HepG2 (cell line): ENCODE measurements around the gene LDLR. TPM values are rescaled to one million over a fixed set of nuclear protein-coding genes. Genes with fewer than 3 reads are reported as not detected.

Source experiments
- NR2C2 ChIP-seq: sonication (generic); formaldehyde crosslinking; IDR thresholded peaks from 2 replicates; pipeline ENCODE4 v1.4.0; 2020; ENCODE audit warnings: missing genetic modification reagents, mild to moderate bottlenecking, moderate library complexity, borderline replicate concordance
- PCBP1 ChIP-seq: fragments of 200-400 bp; formaldehyde crosslinking; IDR thresholded peaks from 2 replicates; pipeline ENCODE4 v1.6.1; 2017; ENCODE audit warnings: mild to moderate bottlenecking, low read depth, low read length, borderline replicate concordance
- STAT5B ChIP-seq: sonication (generic); formaldehyde crosslinking; IDR thresholded peaks from 2 replicates; pipeline ENCODE4 v1.4.0; 2020; ENCODE audit warnings: missing genetic modification reagents
- TEAD2 ChIP-seq: sonication (generic); formaldehyde crosslinking; IDR thresholded peaks from 2 replicates; pipeline ENCODE4 v1.9.0; 2021; ENCODE audit warnings: missing genetic modification reagents
- U2AF1 ChIP-seq: fragments of 200-400 bp; formaldehyde crosslinking; optimal IDR thresholded peaks from 2 replicates; pipeline ENCODE3; 2017; ENCODE audit warnings: mild to moderate bottlenecking, low read depth, low read length
- ZNF136 ChIP-seq: sonication (generic); formaldehyde crosslinking; IDR thresholded peaks from 2 replicates; pipeline ENCODE4 v1.8.1; 2022; ENCODE audit warnings: low read depth, mild to moderate bottlenecking, moderate library complexity, missing genetic modification reagents
- ZNF337 ChIP-seq: sonication (generic); formaldehyde crosslinking; IDR thresholded peaks from 2 replicates; pipeline ENCODE4 v1.5.1; 2020; ENCODE audit warnings: missing genetic modification reagents, low read depth, mild to moderate bottlenecking, borderline replicate concordance
- ZNF589 ChIP-seq: sonication (generic); formaldehyde crosslinking; conservative IDR thresholded peaks from 2 replicates; pipeline ENCODE4 v1.8.0; 2022; ENCODE audit warnings: mild to moderate bottlenecking, moderate library complexity, missing genetic modification reagents
- ZNF605 ChIP-seq: sonication (generic); formaldehyde crosslinking; IDR thresholded peaks from 2 replicates; pipeline ENCODE4 v1.8.0; 2022; ENCODE audit warnings: mild to moderate bottlenecking, missing genetic modification reagents
- ZNF839 ChIP-seq: sonication (generic); formaldehyde crosslinking; IDR thresholded peaks from 2 replicates; pipeline ENCODE4 v1.4.0; 2020; ENCODE audit warnings: missing genetic modification reagents, mild to moderate bottlenecking, borderline replicate concordance
- ZSCAN29 ChIP-seq: sonication (generic); formaldehyde crosslinking; conservative IDR thresholded peaks from 2 replicates; pipeline ENCODE4 v1.4.0; 2020; ENCODE audit warnings: mild to moderate bottlenecking, missing genetic modification reagents
- polyA plus RNA-seq, 8 experiments: library from polyadenylated mRNA; depleted of rRNA in 3 of 8; stranded (reverse) in 7 of 8; unstranded in 1 of 8; fragments of >200 nt; fragmentation: Illumina TruSeq in 4 of 8; extraction: Trizol in 4 of 8; gene quantifications; 2 replicates each; pipeline versions ENCODE4 v1.2.1 to v1.2.3, GENCODE V29; 2011 to 2016; ENCODE audit warnings: low read depth in 4 of 8, missing spikeins in 1 of 8, mixed read lengths in 1 of 8; ENCODE audit not compliant: insufficient read depth in 1 of 8
- total RNA-seq, 5 experiments: library from RNA; depleted of rRNA; stranded (reverse); fragments of >200 nt; fragmentation: Illumina TruSeq; extraction: Trizol; gene quantifications; 2 replicates each; pipeline ENCODE4 v1.2.3, GENCODE V29; 2016; ENCODE audit warnings: low read depth in 1 of 5
- TF ChIP-seq, protein P1 (sequence below): sonication (generic); formaldehyde crosslinking; IDR thresholded peaks from 2 replicates; pipeline ENCODE4 v1.8.1; 2023; ENCODE audit warnings: missing genetic modification reagents, inconsistent platforms, borderline replicate concordance
- TF ChIP-seq, protein P2 (sequence below): sonication (generic); formaldehyde crosslinking; conservative IDR thresholded peaks from 2 replicates; pipeline ENCODE4 v1.4.0; 2020; ENCODE audit warnings: mild to moderate bottlenecking, missing genetic modification reagents, moderate library complexity
- TF ChIP-seq, protein P3 (sequence below): sonication (generic); formaldehyde crosslinking; IDR thresholded peaks from 2 replicates; pipeline ENCODE4 v1.5.0; 2020; ENCODE audit warnings: mild to moderate bottlenecking, missing genetic modification reagents, moderate library complexity
- TF ChIP-seq, protein P4 (sequence below): sonication (generic); formaldehyde crosslinking; IDR thresholded peaks from 2 replicates; pipeline ENCODE4 v1.4.0; 2020; ENCODE audit warnings: missing genetic modification reagents
- TF ChIP-seq, protein P5 (sequence below): sonication (generic); formaldehyde crosslinking; IDR thresholded peaks from 2 replicates; pipeline ENCODE4 v1.4.0; 2020; ENCODE audit warnings: low read depth, missing genetic modification reagents

Gene LDLR
- total and polyA plus RNA-seq, 2 of the 13 experiments (the other 11 are each of a cell fraction or from before 2014, with no cell fraction given), result 51.6 to 92.5 TPM

DNA sequence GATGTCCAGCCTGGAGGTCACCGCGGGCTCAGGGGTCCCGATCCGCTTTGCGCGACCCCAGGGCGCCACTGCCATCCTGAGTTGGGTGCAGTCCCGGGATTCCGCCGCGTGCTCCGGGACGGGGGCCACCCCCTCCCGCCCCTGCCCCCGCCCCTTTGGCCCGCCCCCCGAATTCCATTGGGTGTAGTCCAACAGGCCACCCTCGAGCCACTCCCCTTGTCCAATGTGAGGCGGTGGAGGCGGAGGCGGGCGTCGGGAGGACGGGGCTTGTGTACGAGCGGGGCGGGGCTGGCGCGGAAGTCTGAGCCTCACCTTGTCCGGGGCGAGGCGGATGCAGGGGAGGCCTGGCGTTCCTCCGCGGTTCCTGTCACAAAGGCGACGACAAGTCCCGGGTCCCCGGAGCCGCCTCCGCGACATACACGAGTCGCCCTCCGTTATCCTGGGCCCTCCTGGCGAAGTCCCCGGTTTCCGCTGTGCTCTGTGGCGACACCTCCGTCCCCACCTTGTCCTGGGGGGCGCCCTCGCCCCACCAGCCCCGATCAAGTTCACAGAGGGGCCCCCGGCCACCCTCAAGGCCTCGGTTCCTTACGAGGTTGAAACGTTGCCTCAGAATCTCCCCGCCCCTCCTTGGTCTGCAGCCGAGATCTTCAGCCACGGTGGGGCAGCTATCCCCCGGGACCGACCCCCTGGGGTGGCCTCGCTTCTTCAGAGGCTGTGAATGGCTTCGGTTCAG lies 1.2 kb downstream of the LDLR start (continued):
- TF ChIP-seq, protein P1, sequence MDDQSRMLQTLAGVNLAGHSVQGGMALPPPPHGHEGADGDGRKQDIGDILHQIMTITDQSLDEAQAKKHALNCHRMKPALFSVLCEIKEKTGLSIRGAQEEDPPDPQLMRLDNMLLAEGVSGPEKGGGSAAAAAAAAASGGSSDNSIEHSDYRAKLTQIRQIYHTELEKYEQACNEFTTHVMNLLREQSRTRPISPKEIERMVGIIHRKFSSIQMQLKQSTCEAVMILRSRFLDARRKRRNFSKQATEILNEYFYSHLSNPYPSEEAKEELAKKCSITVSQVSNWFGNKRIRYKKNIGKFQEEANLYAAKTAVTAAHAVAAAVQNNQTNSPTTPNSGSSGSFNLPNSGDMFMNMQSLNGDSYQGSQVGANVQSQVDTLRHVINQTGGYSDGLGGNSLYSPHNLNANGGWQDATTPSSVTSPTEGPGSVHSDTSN, result 0 out of 2 replicates have a peak, but pooled peaks have one; percentile 27
- TF ChIP-seq PCBP1 (no peak), ZNF839 (CRISPR knock-in tag) (no peak; the same call in 1 of the 2 replicates), TEAD2 (CRISPR knock-in tag) (no peak), ZNF337 (0 out of 2 replicates have a peak, but pooled peaks have one; percentile 52), ZNF605 (CRISPR knock-in tag) (peak; percentile 92), STAT5B (CRISPR knock-in tag) (no peak), ZSCAN29 (0 out of 2 replicates have a peak, but pooled peaks have one; percentile 26), NR2C2 (peak; percentile 27; the same call in 1 of the 2 replicates), ZNF136 (no peak), U2AF1 (no peak), ZNF589 (CRISPR knock-in tag) (no peak)
- TF ChIP-seq, protein P2, sequence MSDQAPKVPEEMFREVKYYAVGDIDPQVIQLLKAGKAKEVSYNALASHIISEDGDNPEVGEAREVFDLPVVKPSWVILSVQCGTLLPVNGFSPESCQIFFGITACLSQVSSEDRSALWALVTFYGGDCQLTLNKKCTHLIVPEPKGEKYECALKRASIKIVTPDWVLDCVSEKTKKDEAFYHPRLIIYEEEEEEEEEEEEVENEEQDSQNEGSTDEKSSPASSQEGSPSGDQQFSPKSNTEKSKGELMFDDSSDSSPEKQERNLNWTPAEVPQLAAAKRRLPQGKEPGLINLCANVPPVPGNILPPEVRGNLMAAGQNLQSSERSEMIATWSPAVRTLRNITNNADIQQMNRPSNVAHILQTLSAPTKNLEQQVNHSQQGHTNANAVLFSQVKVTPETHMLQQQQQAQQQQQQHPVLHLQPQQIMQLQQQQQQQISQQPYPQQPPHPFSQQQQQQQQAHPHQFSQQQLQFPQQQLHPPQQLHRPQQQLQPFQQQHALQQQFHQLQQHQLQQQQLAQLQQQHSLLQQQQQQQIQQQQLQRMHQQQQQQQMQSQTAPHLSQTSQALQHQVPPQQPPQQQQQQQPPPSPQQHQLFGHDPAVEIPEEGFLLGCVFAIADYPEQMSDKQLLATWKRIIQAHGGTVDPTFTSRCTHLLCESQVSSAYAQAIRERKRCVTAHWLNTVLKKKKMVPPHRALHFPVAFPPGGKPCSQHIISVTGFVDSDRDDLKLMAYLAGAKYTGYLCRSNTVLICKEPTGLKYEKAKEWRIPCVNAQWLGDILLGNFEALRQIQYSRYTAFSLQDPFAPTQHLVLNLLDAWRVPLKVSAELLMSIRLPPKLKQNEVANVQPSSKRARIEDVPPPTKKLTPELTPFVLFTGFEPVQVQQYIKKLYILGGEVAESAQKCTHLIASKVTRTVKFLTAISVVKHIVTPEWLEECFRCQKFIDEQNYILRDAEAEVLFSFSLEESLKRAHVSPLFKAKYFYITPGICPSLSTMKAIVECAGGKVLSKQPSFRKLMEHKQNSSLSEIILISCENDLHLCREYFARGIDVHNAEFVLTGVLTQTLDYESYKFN (CRISPR knock-in tag), result 0 out of 2 replicates have a peak, but pooled peaks have one; percentile 8
- TF ChIP-seq, protein P3, sequence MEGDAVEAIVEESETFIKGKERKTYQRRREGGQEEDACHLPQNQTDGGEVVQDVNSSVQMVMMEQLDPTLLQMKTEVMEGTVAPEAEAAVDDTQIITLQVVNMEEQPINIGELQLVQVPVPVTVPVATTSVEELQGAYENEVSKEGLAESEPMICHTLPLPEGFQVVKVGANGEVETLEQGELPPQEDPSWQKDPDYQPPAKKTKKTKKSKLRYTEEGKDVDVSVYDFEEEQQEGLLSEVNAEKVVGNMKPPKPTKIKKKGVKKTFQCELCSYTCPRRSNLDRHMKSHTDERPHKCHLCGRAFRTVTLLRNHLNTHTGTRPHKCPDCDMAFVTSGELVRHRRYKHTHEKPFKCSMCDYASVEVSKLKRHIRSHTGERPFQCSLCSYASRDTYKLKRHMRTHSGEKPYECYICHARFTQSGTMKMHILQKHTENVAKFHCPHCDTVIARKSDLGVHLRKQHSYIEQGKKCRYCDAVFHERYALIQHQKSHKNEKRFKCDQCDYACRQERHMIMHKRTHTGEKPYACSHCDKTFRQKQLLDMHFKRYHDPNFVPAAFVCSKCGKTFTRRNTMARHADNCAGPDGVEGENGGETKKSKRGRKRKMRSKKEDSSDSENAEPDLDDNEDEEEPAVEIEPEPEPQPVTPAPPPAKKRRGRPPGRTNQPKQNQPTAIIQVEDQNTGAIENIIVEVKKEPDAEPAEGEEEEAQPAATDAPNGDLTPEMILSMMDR, result peak; percentile 41; the same call in 1 of the 2 replicates
- TF ChIP-seq, protein P4, sequence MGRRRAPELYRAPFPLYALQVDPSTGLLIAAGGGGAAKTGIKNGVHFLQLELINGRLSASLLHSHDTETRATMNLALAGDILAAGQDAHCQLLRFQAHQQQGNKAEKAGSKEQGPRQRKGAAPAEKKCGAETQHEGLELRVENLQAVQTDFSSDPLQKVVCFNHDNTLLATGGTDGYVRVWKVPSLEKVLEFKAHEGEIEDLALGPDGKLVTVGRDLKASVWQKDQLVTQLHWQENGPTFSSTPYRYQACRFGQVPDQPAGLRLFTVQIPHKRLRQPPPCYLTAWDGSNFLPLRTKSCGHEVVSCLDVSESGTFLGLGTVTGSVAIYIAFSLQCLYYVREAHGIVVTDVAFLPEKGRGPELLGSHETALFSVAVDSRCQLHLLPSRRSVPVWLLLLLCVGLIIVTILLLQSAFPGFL (CRISPR knock-in tag), result no peak
- TF ChIP-seq, protein P5, sequence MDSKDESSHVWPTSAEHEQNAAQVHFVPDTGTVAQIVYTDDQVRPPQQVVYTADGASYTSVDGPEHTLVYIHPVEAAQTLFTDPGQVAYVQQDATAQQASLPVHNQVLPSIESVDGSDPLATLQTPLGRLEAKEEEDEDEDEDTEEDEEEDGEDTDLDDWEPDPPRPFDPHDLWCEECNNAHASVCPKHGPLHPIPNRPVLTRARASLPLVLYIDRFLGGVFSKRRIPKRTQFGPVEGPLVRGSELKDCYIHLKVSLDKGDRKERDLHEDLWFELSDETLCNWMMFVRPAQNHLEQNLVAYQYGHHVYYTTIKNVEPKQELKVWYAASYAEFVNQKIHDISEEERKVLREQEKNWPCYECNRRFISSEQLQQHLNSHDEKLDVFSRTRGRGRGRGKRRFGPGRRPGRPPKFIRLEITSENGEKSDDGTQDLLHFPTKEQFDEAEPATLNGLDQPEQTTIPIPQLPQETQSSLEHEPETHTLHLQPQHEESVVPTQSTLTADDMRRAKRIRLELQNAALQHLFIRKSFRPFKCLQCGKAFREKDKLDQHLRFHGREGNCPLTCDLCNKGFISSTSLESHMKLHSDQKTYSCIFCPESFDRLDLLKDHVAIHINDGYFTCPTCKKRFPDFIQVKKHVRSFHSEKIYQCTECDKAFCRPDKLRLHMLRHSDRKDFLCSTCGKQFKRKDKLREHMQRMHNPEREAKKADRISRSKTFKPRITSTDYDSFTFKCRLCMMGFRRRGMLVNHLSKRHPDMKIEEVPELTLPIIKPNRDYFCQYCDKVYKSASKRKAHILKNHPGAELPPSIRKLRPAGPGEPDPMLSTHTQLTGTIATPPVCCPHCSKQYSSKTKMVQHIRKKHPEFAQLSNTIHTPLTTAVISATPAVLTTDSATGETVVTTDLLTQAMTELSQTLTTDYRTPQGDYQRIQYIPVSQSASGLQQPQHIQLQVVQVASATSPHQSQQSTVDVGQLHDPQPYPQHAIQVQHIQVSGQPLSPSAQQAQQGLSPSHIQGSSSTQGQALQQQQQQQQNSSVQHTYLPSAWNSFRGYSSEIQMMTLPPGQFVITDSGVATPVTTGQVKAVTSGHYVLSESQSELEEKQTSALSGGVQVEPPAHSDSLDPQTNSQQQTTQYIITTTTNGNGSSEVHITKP, result no peak
